Measurements from ENCODE around the gene FAM174C. TPM values are rescaled to one million over a fixed set of nuclear protein-coding genes. Genes with fewer than 3 reads are reported as not detected.
A peak's percentile ranks its signal among the peaks of the same experiment; 100 is the strongest.

Gene FAM174C
- total and polyA plus RNA-seq, 2 of the 8 experiments (the other 6 are each of a cell fraction or from before 2014, with no cell fraction given): 44.5 to 125 TPM

GRCh38 chr19:1241417-1242095 is 33.8 kb upstream of the FAM174C start, which contains the start of gene ATP5F1D (continued):
- no peak for TF ChIP-seq CHD7 (IDR thresholded peaks at IDR 0.05; ENCODE audit: insufficient replicate concordance, low read length)
- no peak for TF ChIP-seq JUND (IDR thresholded peaks at IDR 0.05; ENCODE audit: low read length)
- no peak for TF ChIP-seq RNF2 (IDR thresholded peaks at IDR 0.05; ENCODE audit: borderline replicate concordance, low read depth, low read length, missing control alignments, poor library complexity, severe bottlenecking)
- TF ChIP-seq CBX5 (IDR thresholded peaks at IDR 0.05; ENCODE audit: low read depth, low read length): no peak
- no peak for TF ChIP-seq HDAC6 (IDR thresholded peaks at IDR 0.05; ENCODE audit: low read depth, low read length)
- no peak for TF ChIP-seq TBP (IDR thresholded peaks at IDR 0.05; ENCODE audit: low read depth, low read length)
- TF ChIP-seq PHF8 (conservative IDR thresholded peaks at IDR 0.05; ENCODE audit: low read depth, low read length): 0 out of 2 replicates have a peak, but pooled peaks have one; percentile 44
- TF ChIP-seq CHD1 (IDR thresholded peaks at IDR 0.05; ENCODE audit: low read depth, low read length): no peak

Measured in H1 (cell line).